Adrenal gland (tissue), 5 donors: Measurements from ENCODE around the gene KIRREL1.

Source experiments
- POLR2A ChIP-seq, 2 donors: fragments of 450-650 bp; IDR thresholded peaks; one replicate each; pipeline ENCODE4 v1.6.1; 2017; ENCODE audit warnings: antibody characterized with exemption in 2 of 2, mild to moderate bottlenecking in 2 of 2, moderate library complexity in 1 of 2
- TF ChIP-seq, protein P1 (sequence below), 6 experiments: fragments of 450-650 bp in 4 of 6; fragments of 200-600 bp in 2 of 6; sonication (generic) in 1 of 6; IDR thresholded peaks; 1 replicate in 5 of 6; 2 replicates in 1 of 6; pipeline versions ENCODE4 v1.5.1 to v1.8.0; 2016 to 2021; ENCODE audit warnings: antibody characterized with exemption in 6 of 6, mild to moderate bottlenecking in 2 of 6, moderate library complexity in 1 of 6
- donor health status: DM: no; HTN: no; CAD: no.

DNA sequence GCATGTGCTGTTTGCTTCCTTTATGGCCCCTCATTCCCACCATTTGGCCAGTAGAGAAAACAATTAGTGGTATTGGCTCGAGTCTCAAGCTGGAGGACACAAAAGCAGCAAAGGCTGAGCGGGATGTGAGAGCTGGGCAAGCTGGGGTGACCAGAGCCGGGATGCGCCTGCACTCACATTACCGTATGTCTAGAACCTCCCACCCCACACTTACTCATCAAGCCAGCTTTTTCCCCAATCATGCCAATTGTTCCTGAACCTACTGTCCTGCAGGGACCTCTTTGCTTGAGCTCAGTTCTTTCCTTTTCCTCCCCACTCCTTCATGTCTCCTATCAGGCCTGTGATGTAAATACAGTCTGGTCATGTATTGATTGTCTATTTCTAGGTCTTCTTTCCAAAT lies 45.9 kb downstream of the KIRREL1 start:
- TF ChIP-seq, protein P1, sequence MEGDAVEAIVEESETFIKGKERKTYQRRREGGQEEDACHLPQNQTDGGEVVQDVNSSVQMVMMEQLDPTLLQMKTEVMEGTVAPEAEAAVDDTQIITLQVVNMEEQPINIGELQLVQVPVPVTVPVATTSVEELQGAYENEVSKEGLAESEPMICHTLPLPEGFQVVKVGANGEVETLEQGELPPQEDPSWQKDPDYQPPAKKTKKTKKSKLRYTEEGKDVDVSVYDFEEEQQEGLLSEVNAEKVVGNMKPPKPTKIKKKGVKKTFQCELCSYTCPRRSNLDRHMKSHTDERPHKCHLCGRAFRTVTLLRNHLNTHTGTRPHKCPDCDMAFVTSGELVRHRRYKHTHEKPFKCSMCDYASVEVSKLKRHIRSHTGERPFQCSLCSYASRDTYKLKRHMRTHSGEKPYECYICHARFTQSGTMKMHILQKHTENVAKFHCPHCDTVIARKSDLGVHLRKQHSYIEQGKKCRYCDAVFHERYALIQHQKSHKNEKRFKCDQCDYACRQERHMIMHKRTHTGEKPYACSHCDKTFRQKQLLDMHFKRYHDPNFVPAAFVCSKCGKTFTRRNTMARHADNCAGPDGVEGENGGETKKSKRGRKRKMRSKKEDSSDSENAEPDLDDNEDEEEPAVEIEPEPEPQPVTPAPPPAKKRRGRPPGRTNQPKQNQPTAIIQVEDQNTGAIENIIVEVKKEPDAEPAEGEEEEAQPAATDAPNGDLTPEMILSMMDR (IDR thresholded peaks at IDR 0.05) = no peak
- no peak for TF ChIP-seq POLR2A (IDR thresholded peaks at IDR 0.05)
